DOHH2 (cell line): ENCODE data around the gene TBC1D25.

Experiments used
- H3F3A ChIP-seq: fragments of 200-600 bp; sonication (generic), shearing (Covaris generic); 2 replicates; pipeline ENCODE4 v1.6.0; 2016; ENCODE audit warnings: antibody characterized with exemption, mild to moderate bottlenecking; ENCODE audit not compliant: control insufficient read depth, insufficient read depth
- H3K27ac ChIP-seq: fragments of 200-600 bp; sonication (generic); 2 replicates; pipeline ENCODE4 v1.5.1; 2014; ENCODE audit warnings: low read depth, mild to moderate bottlenecking, low read length, moderate library complexity
- H3K27me3 ChIP-seq: fragments of 200-600 bp; sonication (generic); 2 replicates; pipeline ENCODE4 v1.6.1; 2014; ENCODE audit warnings: mild to moderate bottlenecking, low read length, mixed read lengths; ENCODE audit not compliant: control insufficient read depth
- H3K36me3 ChIP-seq: fragments of 200-600 bp; sonication (generic); 2 replicates; pipeline ENCODE4 v1.6.1; 2014; ENCODE audit warnings: mild to moderate bottlenecking, low read length, moderate library complexity, mixed read lengths; ENCODE audit not compliant: control insufficient read depth
- H3K4me1 ChIP-seq: fragments of 200-600 bp; sonication (generic); 2 replicates; pipeline ENCODE4 v1.6.1; 2014; ENCODE audit warnings: mild to moderate bottlenecking, low read length, mixed read lengths; ENCODE audit not compliant: control insufficient read depth
- H3K4me2 ChIP-seq: fragments of 200-600 bp; sonication (generic); 2 replicates; pipeline ENCODE4 v1.6.0; 2014; ENCODE audit warnings: mild to moderate bottlenecking, low read length, moderate library complexity
- H3K4me3 ChIP-seq: fragments of 200-600 bp; sonication (generic); 2 replicates; pipeline ENCODE4 v1.5.1; 2014; ENCODE audit warnings: mild to moderate bottlenecking, low read length, mixed read lengths
- H3K79me2 ChIP-seq: fragments of 200-600 bp; sonication (generic); 2 replicates; pipeline ENCODE4 v1.6.1; 2014; ENCODE audit warnings: mild to moderate bottlenecking, low read length, mixed read lengths; ENCODE audit not compliant: control insufficient read depth
- H3K9me2 ChIP-seq: fragments of 200-600 bp; sonication (generic); replicated peaks from 2 replicates; pipeline ENCODE4 v1.6.1; 2014; ENCODE audit warnings: mild to moderate bottlenecking, low read length, mixed read lengths; ENCODE audit not compliant: control insufficient read depth
- H3K9me3 ChIP-seq: fragments of 200-600 bp; sonication (generic); 2 replicates; pipeline ENCODE4 v1.6.1; 2014; ENCODE audit warnings: antibody characterized with exemption, low read length, mixed read lengths; ENCODE audit not compliant: control insufficient read depth, insufficient read depth
- H4K20me1 ChIP-seq: fragments of 200-600 bp; sonication (generic); 2 replicates; pipeline ENCODE4 v1.6.0; 2014; ENCODE audit warnings: low read depth, mild to moderate bottlenecking, antibody characterized with exemption, low read length, moderate library complexity; ENCODE audit not compliant: control insufficient read depth, insufficient read depth
- CTCF ChIP-seq: fragments of 200-600 bp; sonication (generic); IDR thresholded peaks from one replicate; pipeline ENCODE4 v1.5.1; 2014; ENCODE audit warnings: antibody characterized with exemption, mild to moderate bottlenecking, low read depth, low read length; ENCODE audit not compliant: poor library complexity, severe bottlenecking
- EZH2phosphoT487 ChIP-seq: fragments of 200-600 bp; sonication (generic); IDR thresholded peaks from 2 replicates; pipeline ENCODE4 v1.6.1; 2017; ENCODE audit warnings: borderline replicate concordance, mild to moderate bottlenecking, antibody characterized with exemption, low read length, moderate library complexity, mixed read lengths

The TBC1D25 gene

GRCh38 chrX:48496660-48497059, 42.9 kb upstream of the TBC1D25 start:
- no peaks in the 10 kb centered on the region for H3K9me2 ChIP-seq
- H3F3A ChIP-seq = no peaks in the 10 kb centered on the region
- 0 out of 2 replicates have a peak, but pooled peaks cover 2% of the 10 kb centered on the region for H3K27me3 ChIP-seq
- H3K4me1 ChIP-seq = no peaks in the 10 kb centered on the region
- H3K4me2 ChIP-seq = no peak overlapping the region
- H3K9me3 ChIP-seq = no peaks in the 10 kb centered on the region
- TF ChIP-seq EZH2phosphoT487 (no peak), CTCF (no peak)
- no peak overlapping the region for H3K4me3 ChIP-seq
- H3K79me2 ChIP-seq = no peaks in the 10 kb centered on the region
- H4K20me1 ChIP-seq = no peaks in the 10 kb centered on the region
- no peaks in the 10 kb centered on the region for H3K36me3 ChIP-seq
- H3K27ac ChIP-seq = no peak overlapping the region

- Histone ChIP-seq H3K27ac (no peak overlapping the region), H3K4me3 (no peak overlapping the region), H3F3A (no peaks in the 10 kb centered on the region), H3K9me3 (no peaks in the 10 kb centered on the region), H3K27me3 (0 out of 2 replicates have a peak, but pooled peaks cover 2% of the 10 kb centered on the region), H3K4me2 (no peak overlapping the region), H3K36me3 (no peaks in the 10 kb centered on the region), H3K79me2 (no peaks in the 10 kb centered on the region), H4K20me1 (no peaks in the 10 kb centered on the region), H3K9me2 (no peaks in the 10 kb centered on the region), H3K4me1 (no peaks in the 10 kb centered on the region)
- no peak for TF ChIP-seq CTCF
- no peak for TF ChIP-seq EZH2phosphoT487
Measured at GRCh38 chrX:48497871-48498270, 41.6 kb upstream of the TBC1D25 start.

- TF ChIP-seq CTCF (no peak), EZH2phosphoT487 (no peak)
- H3K27me3 ChIP-seq = peaks cover 3% of the 10 kb centered on the region; the same call in 1 of the 2 replicates
- H3K9me3 ChIP-seq = no peaks in the 10 kb centered on the region
- H3F3A ChIP-seq = no peaks in the 10 kb centered on the region
- H3K4me2 ChIP-seq = no peak overlapping the region
- H3K79me2 ChIP-seq = no peaks in the 10 kb centered on the region
- H3K4me1 ChIP-seq = no peaks in the 10 kb centered on the region
- H3K27ac ChIP-seq = no peak overlapping the region
- H3K36me3 ChIP-seq = no peaks in the 10 kb centered on the region
- H3K4me3 ChIP-seq = no peak overlapping the region
- no peaks in the 10 kb centered on the region for H4K20me1 ChIP-seq
- no peaks in the 10 kb centered on the region for H3K9me2 ChIP-seq
Measured at GRCh38 chrX:48498374-48498809, 41.1 kb upstream of the TBC1D25 start.
